Islet of Langerhans (tissue), 1 donor: ENCODE data around the gene CYP2D6.

Experiments used
- FAIRE-seq: peaks from one replicate; lab custom pipeline; 2011; peaks lifted over from hg19 to GRCh38; lab: Jason Lieb, UNC

Gene CYP2D6

DNA sequence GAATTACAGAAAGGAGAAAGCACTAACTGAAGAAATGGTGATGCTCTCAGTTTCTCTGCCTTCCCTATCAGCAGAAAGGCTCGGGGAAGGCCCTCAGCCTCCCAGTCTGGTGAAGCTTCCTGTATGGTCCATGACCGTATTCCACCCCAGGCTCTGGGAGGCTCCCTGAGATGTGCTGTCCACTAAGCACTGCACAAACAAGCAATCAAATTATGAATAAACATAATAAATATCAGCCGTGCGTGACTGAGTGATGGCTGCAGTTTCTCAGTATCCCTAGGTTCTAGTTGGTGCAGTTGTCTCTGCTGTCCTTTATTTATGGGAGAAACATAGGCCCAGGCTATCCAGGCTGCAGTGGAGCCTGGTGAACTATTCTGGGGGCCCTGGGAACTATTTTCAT is 47.5 kb downstream of the CYP2D6 start:
- FAIRE-seq: no peak

DNA sequence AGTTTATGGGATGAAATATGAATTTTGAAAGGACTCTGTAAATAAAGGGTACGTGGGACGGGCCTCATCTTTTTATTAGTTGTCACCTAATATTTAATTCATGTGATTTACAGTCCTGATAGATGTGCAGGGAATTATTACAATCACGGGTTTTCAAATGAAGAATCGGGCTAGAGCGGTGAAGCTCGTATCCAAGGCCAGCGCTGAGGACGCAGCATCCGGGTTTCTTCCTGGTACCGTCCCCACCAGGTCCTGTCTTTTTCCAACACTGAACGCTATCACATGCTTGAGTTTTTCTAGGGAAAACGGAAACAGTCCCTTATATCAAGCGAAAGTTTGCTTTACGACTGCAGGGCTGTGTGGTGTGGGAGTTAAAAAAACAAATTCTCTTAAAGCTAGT is 50.3 kb downstream of the CYP2D6 start:
- FAIRE-seq: no peak

DNA sequence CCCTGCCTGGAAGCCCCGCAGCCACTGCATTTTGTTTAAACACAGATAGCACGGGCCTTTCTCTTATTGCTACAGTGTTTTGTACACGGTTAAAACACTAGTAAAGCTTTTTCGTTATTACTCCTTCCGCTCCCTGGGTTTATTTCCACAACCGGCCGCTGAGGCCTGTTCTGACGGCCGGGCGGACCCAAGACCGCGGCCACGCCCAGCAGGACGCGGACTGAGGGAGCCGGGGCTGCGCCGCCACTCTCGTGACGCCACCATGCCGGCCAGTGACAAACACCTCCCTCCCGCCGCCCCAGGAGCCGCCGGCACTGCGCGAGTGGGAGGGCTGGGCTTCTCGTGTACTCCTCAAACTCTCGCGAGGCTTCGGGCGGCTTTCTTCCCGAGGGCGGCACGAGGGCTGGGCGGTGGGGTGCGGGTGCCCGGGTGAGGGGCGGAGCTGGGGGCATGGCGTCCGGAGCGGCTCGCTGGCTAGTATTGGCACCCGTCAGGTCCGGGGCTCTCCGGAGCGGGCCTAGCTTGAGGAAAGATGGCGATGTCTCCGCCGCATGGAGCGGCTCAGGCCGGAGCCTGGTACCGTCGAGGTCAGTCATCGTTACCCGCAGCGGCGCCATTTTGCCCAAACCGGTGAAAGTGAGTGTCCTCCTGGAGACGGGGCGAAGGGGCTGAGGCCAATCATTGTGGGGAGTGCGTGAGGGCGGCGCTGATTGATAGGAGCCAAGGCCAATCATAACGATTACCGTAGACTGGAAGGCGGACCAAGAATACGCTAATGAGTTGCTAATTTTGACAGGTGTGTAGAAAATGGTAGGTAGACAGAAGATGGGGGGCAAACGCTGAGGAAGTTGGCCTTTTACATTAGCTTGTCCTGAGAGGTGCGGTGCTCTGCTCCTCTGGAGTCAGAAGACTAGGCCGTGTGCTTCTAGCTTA is 51.0 kb downstream of the CYP2D6 start, which contains the start of gene SMDT1:
Gene SMDT1, plus strand, starts transcription at position 382 of the 933 bp plus-strand sequence. Its CDS starts 69 bp downstream, at position 451.
- FAIRE-seq: peak; percentile 98

DNA sequence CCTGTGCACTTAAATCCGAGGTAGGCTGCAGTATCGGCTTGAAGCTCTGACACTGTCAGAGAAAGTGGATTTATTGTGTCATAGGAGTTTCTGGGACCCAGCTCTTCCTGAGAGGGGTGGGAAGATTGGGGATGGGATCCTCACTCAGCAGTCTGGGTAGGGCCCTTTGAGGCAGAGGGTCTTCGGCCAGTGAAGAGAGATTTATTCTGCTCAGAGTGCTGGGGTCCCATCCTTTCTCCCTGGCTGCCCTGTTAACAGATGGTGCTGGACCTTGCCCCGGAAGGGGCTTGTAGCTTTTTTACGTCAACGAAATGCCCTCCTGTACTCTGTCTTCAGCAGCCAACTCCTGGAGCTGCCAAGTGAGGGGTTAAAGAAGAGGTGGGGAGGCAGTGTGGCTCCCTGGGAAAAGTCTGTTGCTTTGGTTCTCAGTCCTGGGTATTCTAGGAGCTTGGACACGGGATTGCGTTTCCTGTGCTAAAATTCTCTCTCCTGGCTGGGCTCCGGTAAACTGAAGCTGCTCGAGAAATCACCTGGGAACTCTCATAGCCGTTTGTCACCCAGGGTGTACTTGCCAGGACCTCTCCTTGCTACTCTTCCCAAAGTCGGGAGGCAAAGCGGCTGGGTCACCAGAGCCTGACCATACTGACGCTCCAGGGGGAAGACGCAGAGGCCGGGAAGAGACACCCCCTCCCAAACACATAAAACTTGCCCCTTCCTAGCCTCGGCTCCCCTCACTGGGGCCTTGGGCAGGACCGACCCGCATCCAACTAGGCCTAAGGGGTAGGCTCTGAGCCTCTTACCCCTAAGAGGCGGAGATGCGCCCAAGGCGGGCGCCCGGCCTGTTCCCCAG is 51.9 kb downstream of the CYP2D6 start:
- no peak for FAIRE-seq

DNA sequence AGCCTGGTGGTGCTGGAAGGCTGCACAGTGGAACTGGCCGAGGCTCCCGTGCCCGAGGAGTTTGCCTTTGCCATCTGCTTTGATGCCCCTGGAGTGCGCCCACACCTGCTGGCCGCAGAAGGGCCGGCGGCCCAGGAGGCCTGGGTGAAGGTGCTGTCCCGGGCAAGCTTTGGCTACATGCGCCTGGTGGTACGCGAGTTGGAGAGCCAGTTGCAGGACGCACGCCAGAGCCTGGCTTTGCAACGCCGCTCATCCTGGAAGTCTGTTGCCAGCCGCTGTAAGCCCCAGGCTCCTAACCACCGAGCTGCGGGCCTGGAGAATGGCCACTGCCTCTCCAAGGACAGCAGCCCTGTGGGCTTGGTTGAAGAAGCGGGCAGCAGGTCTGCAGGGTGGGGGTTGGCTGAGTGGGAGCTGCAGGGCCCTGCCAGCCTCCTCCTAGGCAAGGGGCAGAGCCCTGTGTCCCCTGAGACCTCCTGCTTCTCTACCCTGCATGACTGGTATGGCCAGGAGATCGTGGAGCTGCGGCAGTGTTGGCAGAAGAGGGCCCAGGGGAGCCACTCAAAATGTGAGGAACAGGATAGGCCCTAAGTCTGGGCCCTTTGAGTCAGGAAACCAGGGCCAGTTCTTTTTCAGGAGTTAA is 53.0 kb downstream of the CYP2D6 start:
- FAIRE-seq: no peak

DNA sequence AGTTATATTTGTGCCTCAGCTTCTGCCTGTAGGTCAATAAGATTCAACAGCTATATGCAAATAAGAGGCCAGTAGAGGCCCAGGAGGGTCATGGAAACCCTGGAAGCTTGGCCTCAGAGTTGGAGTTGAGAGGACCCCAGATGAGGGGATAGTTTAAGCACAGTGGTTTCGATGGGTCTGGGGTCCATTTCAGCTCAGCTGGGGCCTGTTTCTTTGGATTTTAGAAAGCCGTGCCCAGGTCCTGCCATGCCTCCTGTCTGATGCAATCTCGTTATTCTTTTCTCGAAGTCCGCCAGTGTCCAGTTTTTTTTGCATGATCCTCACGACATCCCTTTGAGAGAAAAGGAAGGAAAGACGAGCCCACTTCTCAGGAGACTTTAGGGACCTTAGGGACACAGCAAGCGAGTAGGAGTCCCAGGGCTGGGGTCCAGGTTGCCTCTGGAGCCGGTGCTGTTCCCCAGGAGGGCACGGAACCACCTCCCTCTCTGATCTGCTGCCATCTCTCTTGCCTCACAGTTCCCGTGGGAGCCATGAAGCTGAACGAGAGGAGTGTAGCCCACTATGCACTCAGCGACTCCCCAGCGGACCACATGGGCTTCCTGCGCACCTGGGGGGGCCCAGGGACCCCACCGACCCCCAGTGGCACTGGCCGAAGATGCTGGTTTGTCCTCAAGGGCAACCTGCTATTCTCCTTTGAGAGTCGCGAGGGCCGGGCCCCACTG is 53.7 kb downstream of the CYP2D6 start:
- no peak for FAIRE-seq
